ENCODE data around the gene RANBP6. TPM values are rescaled to one million over a fixed set of nuclear protein-coding genes. Genes with fewer than 3 reads are reported as not detected.

Gene RANBP6
- total RNA-seq, 2 donors from 2014 or later: 19.5 to 21.3 TPM

- Histone ChIP-seq H3K9ac (ENCODE audit: extremely low read depth, low read length, poor library complexity, severe bottlenecking) (no peak overlapping the region), H3K27me3 (ENCODE audit: control insufficient read depth, insufficient read depth, low read length, poor library complexity, severe bottlenecking) (peaks cover 27% of the 10 kb centered on the region), H3K4me3 (ENCODE audit: low read length) (no peak overlapping the region), H3K36me3 (ENCODE audit: control insufficient read depth, insufficient read depth, low read length) (no peaks in the 10 kb centered on the region), H3K4me1 (ENCODE audit: control insufficient read depth, insufficient read depth, low read length) (no peaks in the 10 kb centered on the region), H3K9me3 (ENCODE audit: control insufficient read depth, low read length) (no peaks in the 10 kb centered on the region), H3K27ac (ENCODE audit: low read depth, low read length) (no peak overlapping the region)
- WGBS, 2 experiments (ENCODE audit: insufficient coverage in 1 of 2, insufficient read length in 1 of 2): 92 to 97% methylated on average over 3 to 4 of the region's 4 CpGs
- peaks cover 1% of the 10 kb centered on the region for H3K27me3 Mint-ChIP-seq (ENCODE audit: insufficient read depth)
- DNase-seq: no peak
- no peak for TF ChIP-seq CTCF (conservative IDR thresholded peaks at IDR 0.05)
- peaks cover 10% of the 10 kb centered on the region for H3K4me1 Mint-ChIP-seq
- H3K36me3 Mint-ChIP-seq (ENCODE audit: low read depth): peaks cover 6% of the 10 kb centered on the region
- peaks cover 4% of the 10 kb centered on the region for H3K9me3 Mint-ChIP-seq
- no peak overlapping the region for H3K4me3 Mint-ChIP-seq
- H3K27ac Mint-ChIP-seq: no peak overlapping the region
Observed at GRCh38 chr9:6047020-6047419, 31.6 kb upstream of the RANBP6 start.

- no peak overlapping the region for H3K27ac Mint-ChIP-seq
- TF ChIP-seq CTCF (conservative IDR thresholded peaks at IDR 0.05): no peak
- H3K27me3 Mint-ChIP-seq (ENCODE audit: insufficient read depth): peaks cover 1% of the 10 kb centered on the region
- no peak overlapping the region for H3K4me3 ChIP-seq (ENCODE audit: low read length)
- H3K36me3 ChIP-seq (ENCODE audit: control insufficient read depth, insufficient read depth, low read length): no peaks in the 10 kb centered on the region
- no peak overlapping the region for H3K4me3 Mint-ChIP-seq
- H3K4me1 ChIP-seq (ENCODE audit: control insufficient read depth, insufficient read depth, low read length): no peaks in the 10 kb centered on the region
- H3K36me3 Mint-ChIP-seq (ENCODE audit: low read depth): peaks cover 6% of the 10 kb centered on the region
- H3K27ac ChIP-seq (ENCODE audit: low read depth, low read length): no peak overlapping the region
- no peaks in the 10 kb centered on the region for H3K9me3 ChIP-seq (ENCODE audit: control insufficient read depth, low read length)
- H3K9me3 Mint-ChIP-seq: peaks cover 4% of the 10 kb centered on the region
- H3K9ac ChIP-seq (ENCODE audit: extremely low read depth, low read length, poor library complexity, severe bottlenecking): no peak overlapping the region
- H3K27me3 ChIP-seq (ENCODE audit: control insufficient read depth, insufficient read depth, low read length, poor library complexity, severe bottlenecking): peaks cover 27% of the 10 kb centered on the region
- WGBS, 2 experiments (ENCODE audit: insufficient coverage in 1 of 2, insufficient read length in 1 of 2): 95 to 100% methylated on average over 4 of the region's 4 CpGs
- H3K4me1 Mint-ChIP-seq: peaks cover 10% of the 10 kb centered on the region
- no peak for DNase-seq
Observed at GRCh38 chr9:6045364-6045763, 29.9 kb upstream of the RANBP6 start.

- WGBS, 2 experiments (ENCODE audit: insufficient coverage in 1 of 2, insufficient read length in 1 of 2): 90 to 100% methylated on average over 1 to 3 of the region's 3 CpGs
- no peaks in the 10 kb centered on the region for H3K4me1 ChIP-seq (ENCODE audit: control insufficient read depth, insufficient read depth, low read length)
- H3K27me3 ChIP-seq (ENCODE audit: control insufficient read depth, insufficient read depth, low read length, poor library complexity, severe bottlenecking): no peaks in the 10 kb centered on the region
- H3K27ac Mint-ChIP-seq: no peak overlapping the region
- no peaks in the 10 kb centered on the region for H3K27me3 Mint-ChIP-seq (ENCODE audit: insufficient read depth)
- no peaks in the 10 kb centered on the region for H3K9me3 ChIP-seq (ENCODE audit: control insufficient read depth, low read length)
- no peak overlapping the region for H3K9ac ChIP-seq (ENCODE audit: extremely low read depth, low read length, poor library complexity, severe bottlenecking)
- no peak for DNase-seq
- H3K4me3 ChIP-seq (ENCODE audit: low read length): no peak overlapping the region
- H3K9me3 Mint-ChIP-seq: no peaks in the 10 kb centered on the region
- TF ChIP-seq CTCF (conservative IDR thresholded peaks at IDR 0.05): no peak
- H3K4me1 Mint-ChIP-seq: peaks cover 14% of the 10 kb centered on the region
- H3K4me3 Mint-ChIP-seq: no peak overlapping the region
- peaks cover 12% of the 10 kb centered on the region for H3K36me3 Mint-ChIP-seq (ENCODE audit: low read depth)
- no peaks in the 10 kb centered on the region for H3K36me3 ChIP-seq (ENCODE audit: control insufficient read depth, insufficient read depth, low read length)
- H3K27ac ChIP-seq (ENCODE audit: low read depth, low read length): no peak overlapping the region
Observed at GRCh38 chr9:6040077-6040476, 24.7 kb upstream of the RANBP6 start.
